HG03439 (cell line): ENCODE results near the gene RGS9BP.
"Not testable (repeated sequence)": the region's sequence is repeated elsewhere in the genome, so short reads cannot be mapped to it uniquely, and the experiment has no call there.

Experiments used
- ATAC-seq: cut with Tn5 transposase; IDR thresholded peaks from one replicate; pipeline ENCODE4 v1.9.1; 2021; ENCODE audit warnings: mild to moderate bottlenecking, moderate library complexity; ENCODE audit not compliant: unreplicated experiment

The RGS9BP gene

GRCh38 chr19:32675720-32676185 lies at the start of gene RGS9BP:
TSS of gene RGS9BP (plus strand) at chr19:32675848. CDS start at chr19:32676264, 416 bp downstream.
- ATAC-seq, result no peak

GRCh38 chr19:32626969-32627368 lies 48.7 kb upstream of the RGS9BP start:
- ATAC-seq, result no peak

- no peak for ATAC-seq
Measured at GRCh38 chr19:32627714-32628270, 47.9 kb upstream of the RGS9BP start.

- no peak for ATAC-seq
Measured at GRCh38 chr19:32630338-32630737, 45.3 kb upstream of the RGS9BP start.

GRCh38 chr19:32631381-32631780 lies 44.3 kb upstream of the RGS9BP start:
- ATAC-seq, result no peak

- no peak for ATAC-seq
Measured at GRCh38 chr19:32637480-32637879, 38.2 kb upstream of the RGS9BP start.

GRCh38 chr19:32638625-32639024 lies 37.0 kb upstream of the RGS9BP start:
- no peak for ATAC-seq

GRCh38 chr19:32642771-32643170 lies 32.9 kb upstream of the RGS9BP start:
- no peak for ATAC-seq

GRCh38 chr19:32646556-32646955 lies 29.1 kb upstream of the RGS9BP start:
- ATAC-seq, result no peak

- ATAC-seq, result no peak
Measured at GRCh38 chr19:32647361-32647760, 28.3 kb upstream of the RGS9BP start.

GRCh38 chr19:32649751-32650150 lies 25.9 kb upstream of the RGS9BP start:
- ATAC-seq, result no peak

- no peak for ATAC-seq
Measured at GRCh38 chr19:32650671-32651070, 25.0 kb upstream of the RGS9BP start.

- ATAC-seq, result no peak
Measured at GRCh38 chr19:32651729-32652140, 23.9 kb upstream of the RGS9BP start.

GRCh38 chr19:32652331-32652730 lies 23.3 kb upstream of the RGS9BP start:
- not testable (repeated sequence) for ATAC-seq

- ATAC-seq, result no peak
Measured at GRCh38 chr19:32652894-32653598, 22.6 kb upstream of the RGS9BP start.

GRCh38 chr19:32653599-32653915 lies 22.1 kb upstream of the RGS9BP start:
- no peak for ATAC-seq

- ATAC-seq, result not testable (repeated sequence)
Measured at GRCh38 chr19:32656379-32656778, 19.3 kb upstream of the RGS9BP start.

GRCh38 chr19:32658075-32658474 lies 17.6 kb upstream of the RGS9BP start:
- ATAC-seq, result no peak

GRCh38 chr19:32658527-32658926 lies 17.1 kb upstream of the RGS9BP start:
- ATAC-seq, result no peak

- no peak for ATAC-seq
Measured at GRCh38 chr19:32661318-32661717, 14.3 kb upstream of the RGS9BP start.

GRCh38 chr19:32662186-32662585 lies 13.5 kb upstream of the RGS9BP start:
- no peak for ATAC-seq

GRCh38 chr19:32666084-32666483 lies 9.6 kb upstream of the RGS9BP start:
- no peak for ATAC-seq

GRCh38 chr19:32669310-32669709 lies 6.3 kb upstream of the RGS9BP start:
- no peak for ATAC-seq
